GM23248 (cell line): ENCODE results near the gene ZNF396.

Experiments used
- EZH2 ChIP-seq: fragments of 200-600 bp; sonication (generic); IDR thresholded peaks from 2 replicates; pipeline ENCODE4 v1.6.1; 2018; ENCODE audit warnings: antibody characterized with exemption, mild to moderate bottlenecking; ENCODE audit not compliant: insufficient read depth, poor library complexity, severe bottlenecking
- EZH2phosphoT487 ChIP-seq: fragments of 200-600 bp; sonication (generic); IDR thresholded peaks from 2 replicates; pipeline ENCODE4 v1.6.1; 2018; ENCODE audit warnings: antibody characterized with exemption, moderate library complexity, mild to moderate bottlenecking, low read depth; ENCODE audit not compliant: insufficient read depth

DNA sequence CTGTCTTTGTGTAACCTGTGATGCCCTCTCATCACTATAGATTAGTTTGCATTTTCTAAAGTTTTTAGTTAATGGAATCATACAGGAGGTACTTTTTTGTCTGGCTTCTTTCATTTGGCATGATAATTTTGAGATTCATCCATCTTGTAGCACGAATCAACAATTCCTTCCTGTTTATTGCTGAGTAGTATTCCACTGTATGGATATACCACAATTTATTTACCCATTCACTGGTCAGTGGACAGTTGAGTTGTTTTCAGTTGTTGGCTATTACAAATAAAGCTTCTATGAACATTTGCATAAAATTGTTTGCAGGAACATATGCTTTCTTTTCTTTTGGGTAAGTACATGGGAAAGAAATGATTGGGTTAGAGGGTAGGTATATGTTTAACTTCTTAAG is 40.1 kb upstream of the ZNF396 start:
- no peak for TF ChIP-seq EZH2phosphoT487
- no peak for TF ChIP-seq EZH2
